Activated CD4-positive, alpha-beta T cell treated with anti-CD3 and anti-CD28 coated beads, Interleukin-2, Interleukin-6, amounts not matched to agents 100 ng/mL and 50 ng/mL, durations not matched to agents 16 hours and 8 hours (primary cell): ENCODE results near the gene SURF6.

ENCODE experiments used
- DNase-seq: peaks from one replicate; pipeline ENCODE4 v3.0.0-alpha.2; 2020

Gene SURF6

DNA sequence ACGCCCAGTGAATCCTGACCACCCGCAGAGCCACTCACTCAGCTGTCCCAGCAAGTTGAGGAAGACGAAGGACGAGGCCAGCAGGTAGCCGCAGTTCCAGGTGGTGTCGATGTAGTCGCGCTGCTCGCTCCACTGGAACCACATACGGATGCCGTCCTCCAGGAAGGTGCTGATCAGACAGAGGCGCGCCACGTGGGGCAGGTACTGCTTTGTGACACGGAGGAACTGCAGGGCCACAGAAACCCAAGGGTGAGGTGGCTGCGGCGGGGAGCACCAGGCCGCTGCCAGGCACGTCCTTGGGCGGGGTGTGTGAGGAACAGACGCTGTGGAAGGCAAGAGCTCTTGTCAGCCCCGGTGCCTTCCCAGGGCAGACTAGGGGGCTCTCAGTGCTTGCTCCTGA is 31.2 kb upstream of the SURF6 start:
- DNase-seq = no peak

DNA sequence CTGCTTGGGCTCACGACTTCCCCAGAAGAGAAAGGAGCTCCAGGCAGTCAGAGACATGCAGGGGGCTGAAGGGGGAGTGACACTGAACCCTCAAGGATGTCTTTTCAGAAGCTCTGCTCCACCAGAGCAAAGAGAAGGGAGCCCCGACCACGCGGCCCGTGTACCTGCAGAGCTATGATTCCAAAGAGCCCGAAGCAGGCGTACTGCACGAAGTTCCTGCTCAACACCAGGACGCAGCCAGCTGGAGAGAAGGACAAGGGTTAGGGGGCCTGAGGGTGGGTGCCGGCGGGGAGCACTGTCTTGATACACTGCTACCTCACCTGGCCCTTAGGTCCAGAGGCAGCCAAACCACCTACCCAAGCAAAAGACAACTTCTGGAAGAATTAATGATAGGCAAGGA is 30.4 kb upstream of the SURF6 start:
- no peak for DNase-seq

DNA sequence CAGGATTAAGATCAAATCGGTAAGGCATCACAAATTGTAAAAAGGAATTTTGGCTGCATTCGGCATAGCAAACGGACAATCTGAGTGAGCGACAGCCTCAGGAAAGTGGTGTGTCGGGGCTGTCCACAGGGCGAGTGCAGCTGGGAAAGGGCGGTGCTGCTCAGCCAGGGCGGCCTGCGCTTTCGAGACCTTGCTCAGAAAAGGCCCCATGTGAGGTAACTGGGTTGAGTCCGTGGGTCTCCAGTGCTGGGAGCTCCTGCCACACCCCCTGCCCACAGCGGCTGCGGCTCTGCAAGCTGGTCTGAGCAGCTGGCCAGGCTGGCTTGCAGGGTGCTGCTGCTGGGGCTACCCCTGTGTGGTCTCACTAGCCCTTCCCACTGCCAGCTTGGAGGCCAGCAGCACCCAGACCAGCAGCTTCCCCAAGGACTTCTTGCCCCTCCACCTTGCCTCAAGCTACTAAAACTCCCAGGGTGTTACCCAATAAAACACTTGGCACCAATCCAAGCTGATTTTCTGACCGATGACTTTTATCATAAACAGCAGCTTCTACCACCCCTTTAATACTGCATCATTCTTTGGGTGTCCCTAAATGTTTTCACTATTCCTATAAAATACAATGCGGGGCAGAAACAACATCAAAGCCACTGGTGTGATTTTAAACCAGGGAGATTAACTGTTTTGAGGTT is 26.5 kb upstream of the SURF6 start:
- DNase-seq = no peak

DNA sequence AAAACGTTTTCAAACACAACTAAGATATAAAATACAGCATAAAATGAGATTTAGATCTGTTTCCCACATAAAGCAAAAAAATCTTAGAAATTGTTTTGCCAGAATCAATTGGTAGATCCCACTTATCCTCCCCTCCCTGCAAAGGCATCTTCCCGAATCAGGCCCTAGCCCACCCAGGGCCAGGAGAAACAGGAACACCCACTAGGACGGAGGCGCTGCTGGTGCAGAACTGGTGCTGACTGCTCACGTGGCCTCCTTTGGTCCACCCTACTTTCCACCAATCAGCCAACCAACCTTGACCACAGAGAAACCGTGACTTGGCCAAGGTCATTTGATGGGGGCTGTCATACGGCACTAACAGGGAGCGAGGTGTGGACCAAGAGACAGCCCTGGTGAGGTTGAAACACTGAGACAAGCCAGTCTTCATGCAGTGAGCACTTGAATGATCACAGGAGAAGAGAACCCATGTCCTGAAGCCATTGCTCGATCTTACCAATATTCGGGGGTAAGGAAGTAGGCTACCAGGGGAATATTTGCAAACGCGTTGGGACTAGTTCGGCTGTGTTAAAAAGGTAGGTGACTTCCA is 25.6 kb upstream of the SURF6 start:
- DNase-seq = no peak

DNA sequence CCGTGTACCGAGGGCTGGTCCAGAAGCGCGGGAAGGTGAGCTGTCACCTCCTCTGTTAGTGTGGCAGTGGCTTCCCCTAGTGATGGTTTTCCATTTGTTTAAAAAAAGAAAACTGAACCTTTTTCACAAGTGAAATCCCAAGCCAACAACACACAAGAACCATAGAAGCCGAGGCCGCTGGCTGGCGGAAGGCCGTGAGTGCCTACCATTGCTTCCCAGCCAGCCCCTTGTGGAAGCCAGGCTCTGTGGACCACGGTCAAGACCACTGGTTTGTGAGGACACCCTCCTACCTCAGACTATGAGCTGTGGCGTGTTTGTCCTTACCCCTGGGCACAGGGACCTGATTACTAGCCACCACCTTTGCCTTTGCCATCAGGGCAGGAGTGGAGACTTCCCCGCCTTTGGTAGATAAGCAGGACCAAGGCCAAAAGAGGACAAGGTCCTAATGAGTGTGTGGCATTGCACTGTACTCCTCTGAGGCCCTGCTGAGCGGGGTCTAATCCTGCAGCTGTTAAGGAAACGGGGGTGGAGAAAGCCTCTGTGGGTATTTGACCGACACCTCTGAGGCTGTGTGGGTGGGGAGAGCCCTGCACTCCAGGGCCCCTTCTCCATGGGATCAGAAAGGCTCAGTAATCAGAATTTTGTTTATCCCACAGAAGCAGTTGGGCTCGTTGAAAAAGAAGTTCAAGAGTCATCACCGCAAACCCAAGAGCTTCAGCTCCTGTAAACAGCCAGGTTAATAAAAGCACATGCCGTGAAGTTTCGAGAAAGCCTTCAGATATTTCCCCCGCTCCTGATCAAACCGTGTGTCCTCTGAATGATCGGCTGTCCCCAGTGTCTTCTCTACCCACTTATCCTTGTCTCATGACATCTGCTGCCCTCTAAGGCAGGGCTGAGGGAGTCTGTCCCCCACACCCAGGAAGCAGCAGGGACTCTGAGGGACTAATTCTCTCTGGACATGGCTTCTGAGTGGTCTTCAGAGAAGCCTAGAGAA is 24.7 kb upstream of the SURF6 start:
- DNase-seq = no peak

DNA sequence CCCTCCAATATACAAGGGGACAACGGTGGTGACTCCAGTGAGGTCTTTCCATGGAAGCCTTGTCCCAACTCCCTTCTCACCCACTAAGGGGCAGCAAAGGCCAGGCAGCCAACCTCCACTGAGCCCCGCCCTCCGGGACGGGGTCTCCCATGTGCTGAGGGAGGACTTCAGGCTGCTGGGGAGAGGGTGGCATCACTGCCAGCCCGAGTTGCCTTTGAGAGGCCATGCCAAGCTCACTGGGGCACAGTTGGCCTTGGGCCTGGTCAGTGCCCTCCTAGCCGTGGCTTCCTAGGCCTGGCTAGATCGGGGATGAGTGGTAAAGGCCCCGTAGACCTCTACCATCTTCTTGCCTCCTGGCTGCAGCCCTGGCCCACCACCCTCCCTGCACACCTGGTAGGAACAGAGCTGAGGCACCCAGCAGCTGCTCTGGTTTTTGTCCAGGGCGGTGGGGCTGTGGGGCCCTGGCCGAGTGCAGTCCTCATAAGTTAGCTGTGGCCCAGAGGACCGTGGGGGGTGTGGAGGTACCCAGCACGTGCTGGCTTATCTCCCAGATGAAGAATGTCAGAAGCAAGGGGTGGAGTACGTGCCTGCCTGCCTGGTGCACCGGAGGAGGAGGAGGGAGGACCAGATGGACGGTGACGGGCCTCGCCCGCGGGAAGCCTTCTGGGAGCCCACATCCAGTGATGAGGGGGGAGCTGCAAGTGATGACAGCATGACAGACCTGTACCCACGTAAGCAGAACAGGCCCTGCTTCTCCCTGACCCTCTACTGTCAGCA is 23.6 kb upstream of the SURF6 start:
- no peak for DNase-seq

DNA sequence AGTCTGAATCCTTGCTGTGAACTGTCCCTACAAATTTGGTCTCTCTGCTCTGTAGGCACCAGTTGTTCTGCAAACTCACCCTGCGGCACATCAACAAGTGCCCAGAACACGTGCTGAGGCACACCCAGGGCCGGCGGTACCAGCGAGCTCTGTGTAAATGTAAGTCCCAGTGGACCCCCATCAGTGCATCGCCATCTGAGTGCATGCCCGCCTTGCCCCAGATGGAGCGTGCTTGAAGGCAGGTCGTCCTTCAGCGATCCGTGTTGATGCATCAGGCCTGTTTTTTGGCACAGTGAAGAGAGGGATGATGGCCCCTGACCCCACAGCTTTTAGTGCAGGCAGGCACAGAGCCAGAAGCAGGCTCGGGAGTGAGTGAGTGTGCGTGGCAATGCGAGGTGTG is 21.7 kb upstream of the SURF6 start:
- DNase-seq = no peak

DNA sequence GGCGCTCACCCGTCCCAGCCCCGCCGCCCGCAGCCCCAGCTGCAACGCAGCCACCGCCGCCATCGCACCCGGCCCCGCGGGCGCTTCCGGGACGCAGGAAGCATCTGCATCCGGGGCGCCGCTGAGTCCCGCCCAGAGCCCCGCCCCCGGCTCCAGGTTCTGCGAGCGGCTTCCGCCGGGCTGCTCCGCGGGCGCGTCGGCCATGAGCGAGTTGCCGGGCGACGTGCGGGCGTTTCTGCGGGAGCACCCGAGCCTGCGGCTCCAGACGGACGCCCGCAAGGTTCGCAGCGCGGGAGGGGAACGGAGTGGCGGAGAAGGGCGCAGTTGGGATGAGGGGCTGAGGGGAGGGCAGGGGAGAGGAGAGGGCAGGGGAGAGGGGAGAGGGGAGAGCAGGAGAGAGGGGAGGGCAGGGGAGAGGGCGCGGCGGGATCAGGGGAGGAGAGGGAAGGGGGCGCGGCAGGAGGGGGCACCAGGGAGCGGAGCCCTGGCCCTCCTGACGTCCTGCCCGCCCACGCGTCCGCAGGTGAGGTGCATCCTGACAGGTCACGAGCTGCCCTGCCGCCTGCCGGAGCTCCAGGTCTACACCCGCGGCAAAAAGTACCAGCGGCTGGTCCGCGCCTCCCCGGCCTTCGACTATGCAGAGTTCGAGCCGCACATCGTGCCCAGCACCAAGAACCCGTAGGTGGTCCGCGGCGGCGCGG is 20.6 kb upstream of the SURF6 start, which contains the start of the genes SURF1 and SURF2:
Gene SURF1 (minus strand): TSS at position 97 of the 701 bp plus-strand sequence. CDS start 34 bp downstream, at position 63.
Gene SURF2 (plus strand): TSS at position 160 of the 701 bp plus-strand sequence. CDS start 43 bp downstream, at position 203.
- peak; percentile 95 for DNase-seq

DNA sequence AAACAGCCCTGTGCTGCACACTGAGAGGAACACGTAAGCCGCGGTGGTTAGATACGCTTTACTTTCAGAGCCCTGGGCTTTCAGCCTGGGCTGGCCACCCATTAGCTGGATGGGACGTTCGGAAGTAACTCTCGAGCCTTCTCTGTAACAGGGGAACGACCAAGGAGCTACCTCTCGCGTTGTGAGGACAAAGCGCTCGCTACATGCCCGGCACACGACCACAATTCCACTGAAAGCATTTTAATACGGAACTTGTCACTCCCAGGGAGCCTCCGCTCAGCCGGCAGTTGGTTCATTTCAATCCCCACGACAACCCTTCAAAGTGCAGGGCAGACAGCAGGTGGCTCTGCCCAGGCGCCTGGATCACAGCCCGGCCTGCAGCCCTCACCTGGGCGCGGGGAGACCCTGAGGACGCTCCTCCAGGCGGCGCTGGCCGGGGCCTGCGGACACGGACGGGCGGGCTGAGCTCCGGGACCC is 19.9 kb upstream of the SURF6 start:
- no peak for DNase-seq

DNA sequence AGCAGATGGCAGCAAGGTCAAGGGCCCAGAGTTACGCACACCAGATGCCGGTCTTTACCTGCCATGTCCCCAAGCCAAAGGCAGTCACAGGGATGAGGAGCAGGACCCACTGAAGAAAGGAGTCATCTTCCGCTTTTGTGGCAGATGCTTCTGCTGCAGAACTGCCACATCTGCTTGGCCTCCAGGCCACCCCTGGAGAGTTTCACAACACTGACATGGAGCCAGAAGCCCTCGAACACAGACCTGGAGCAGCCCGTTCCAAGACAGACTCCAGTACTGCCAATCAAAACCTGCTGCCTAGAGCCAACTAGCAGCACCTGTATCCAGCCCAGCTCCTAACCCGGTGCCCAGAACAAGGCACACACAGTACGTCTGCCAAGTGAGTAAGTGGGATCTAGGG is 18.8 kb upstream of the SURF6 start:
- DNase-seq = no peak

DNA sequence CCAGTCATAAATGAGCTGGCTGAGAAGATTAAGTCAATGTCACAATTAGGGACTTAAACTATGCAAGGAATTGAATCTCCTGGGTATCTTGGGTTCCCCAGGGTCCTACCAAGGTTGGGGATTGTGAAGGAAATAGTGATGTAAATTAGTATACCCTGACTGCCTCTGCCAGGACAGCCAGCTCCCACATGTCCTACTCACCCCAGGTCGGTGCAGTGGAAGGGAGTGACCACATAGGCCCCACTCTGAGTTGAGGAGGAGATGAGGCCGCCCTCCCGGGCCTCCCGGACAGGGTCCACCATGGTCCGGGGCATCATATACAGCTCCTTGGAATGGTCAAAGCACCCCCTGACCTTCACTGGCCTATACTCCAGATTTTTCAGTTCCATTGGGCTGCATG is 17.6 kb upstream of the SURF6 start:
- DNase-seq = no peak

DNA sequence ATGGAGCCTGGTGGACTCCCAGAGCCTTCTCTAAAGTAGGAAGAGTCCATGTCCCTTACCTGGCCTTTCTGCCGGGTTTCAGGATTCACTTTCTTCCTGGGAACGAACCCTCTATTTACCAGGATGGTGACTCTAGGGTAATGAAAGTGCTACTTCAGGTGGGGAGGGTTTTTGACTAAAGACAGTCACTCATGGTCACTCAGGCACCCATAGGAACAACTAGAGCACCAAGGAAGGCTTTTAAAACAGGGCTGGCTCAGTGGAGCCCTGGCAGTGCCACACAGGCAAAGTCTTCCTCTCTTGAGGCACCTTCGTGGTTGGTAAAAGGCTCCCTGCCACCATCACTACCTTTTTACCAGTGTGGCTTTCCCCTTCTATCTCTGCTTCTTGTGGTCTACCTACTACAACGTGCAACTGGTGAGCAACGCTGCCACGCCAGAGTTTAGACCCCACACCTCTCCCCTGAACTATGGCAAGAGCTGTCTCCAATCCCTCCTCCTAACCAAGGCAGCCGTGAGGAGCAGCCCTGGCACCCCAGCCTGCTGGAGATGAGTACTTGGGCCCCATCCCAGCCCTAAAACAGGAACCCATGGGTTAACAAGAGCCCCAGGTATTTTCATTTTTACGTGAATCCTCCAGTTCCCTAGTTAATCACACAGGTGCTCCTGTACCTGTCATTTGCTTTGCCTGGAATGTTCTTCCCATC is 16.8 kb upstream of the SURF6 start:
- peak; percentile 38 for DNase-seq

DNA sequence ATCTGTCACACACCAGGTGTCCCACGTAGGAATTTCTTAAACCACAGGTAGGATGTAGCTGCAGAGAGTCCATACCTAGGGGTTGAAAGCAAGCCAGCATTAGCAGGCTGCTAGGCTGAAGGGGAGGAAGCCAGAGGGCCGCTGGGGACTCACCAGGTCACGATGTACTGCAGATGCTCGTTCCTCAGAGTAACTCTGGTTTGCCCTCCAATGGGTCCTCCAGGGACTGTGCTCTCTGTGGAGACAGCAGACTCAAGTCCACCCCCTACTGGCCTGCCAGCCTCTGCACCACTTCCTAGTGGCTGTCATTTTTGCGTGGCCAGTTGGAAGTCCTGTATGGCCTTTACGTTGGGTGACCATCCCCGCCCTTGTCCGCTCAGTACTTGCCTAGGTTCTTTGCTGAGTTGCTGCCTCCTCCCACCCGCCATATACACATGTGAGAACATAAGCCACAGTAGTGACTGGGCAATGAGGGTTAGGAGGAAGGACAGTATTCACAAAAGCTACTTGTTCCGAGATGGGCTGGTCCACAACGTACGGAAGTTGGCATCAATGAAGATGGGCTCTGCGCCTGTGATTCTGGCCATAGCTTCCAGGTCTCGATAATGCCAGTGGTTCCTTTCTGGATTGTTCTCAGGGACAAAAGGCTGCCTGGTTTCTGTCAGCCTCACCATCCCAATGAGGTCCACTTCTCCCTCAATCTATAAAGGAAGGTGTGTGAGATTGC is 16.1 kb upstream of the SURF6 start:
- peak; percentile 71 for DNase-seq

DNA sequence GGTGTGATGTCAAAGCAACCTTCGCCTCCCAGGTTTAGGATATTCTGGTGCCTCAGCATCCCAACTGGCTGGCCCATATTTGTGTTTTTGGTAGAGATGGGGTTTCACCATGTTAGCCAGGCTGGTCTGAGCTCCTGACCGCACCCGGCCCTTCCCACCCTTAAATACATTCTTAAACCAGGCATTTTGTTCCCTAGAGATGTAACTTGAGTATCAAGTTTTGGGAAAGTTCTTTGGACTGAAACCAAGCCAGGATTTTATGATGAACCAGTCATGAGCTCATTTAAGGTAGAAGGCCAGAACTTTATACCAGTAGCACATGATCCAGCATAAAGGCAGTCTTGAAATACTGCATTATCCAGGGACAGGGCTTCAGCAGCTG is 15.5 kb upstream of the SURF6 start:
- no peak for DNase-seq

DNA sequence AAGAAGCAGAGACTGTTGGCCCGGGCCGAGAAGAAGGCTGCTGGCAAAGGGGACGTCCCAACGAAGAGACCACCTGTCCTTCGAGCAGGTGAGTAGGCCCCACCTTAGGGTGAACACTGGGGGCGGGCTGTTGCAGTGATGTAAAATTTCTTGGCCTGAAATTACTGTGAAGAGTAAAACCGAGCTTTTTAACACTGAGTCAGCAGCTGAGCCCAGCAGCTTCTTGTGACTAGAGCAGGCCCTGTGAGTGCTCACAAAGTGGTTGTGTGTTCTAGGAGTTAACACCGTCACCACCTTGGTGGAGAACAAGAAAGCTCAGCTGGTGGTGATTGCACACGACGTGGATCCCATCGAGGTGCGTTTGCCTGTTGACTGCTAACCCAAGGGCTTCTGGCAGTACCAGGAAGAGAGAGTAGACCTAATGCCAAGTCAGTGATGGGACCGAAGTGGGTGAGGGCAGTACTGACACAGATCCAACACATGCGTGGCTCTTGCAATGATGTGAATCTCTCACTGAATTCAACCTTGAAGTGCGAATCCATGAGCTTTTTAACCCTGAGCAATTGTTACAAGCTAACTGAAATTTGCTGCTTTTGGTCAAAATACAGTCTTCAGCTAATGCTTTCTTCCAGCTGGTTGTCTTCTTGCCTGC is 14.1 kb upstream of the SURF6 start:
- DNase-seq = peak; percentile 49

DNA sequence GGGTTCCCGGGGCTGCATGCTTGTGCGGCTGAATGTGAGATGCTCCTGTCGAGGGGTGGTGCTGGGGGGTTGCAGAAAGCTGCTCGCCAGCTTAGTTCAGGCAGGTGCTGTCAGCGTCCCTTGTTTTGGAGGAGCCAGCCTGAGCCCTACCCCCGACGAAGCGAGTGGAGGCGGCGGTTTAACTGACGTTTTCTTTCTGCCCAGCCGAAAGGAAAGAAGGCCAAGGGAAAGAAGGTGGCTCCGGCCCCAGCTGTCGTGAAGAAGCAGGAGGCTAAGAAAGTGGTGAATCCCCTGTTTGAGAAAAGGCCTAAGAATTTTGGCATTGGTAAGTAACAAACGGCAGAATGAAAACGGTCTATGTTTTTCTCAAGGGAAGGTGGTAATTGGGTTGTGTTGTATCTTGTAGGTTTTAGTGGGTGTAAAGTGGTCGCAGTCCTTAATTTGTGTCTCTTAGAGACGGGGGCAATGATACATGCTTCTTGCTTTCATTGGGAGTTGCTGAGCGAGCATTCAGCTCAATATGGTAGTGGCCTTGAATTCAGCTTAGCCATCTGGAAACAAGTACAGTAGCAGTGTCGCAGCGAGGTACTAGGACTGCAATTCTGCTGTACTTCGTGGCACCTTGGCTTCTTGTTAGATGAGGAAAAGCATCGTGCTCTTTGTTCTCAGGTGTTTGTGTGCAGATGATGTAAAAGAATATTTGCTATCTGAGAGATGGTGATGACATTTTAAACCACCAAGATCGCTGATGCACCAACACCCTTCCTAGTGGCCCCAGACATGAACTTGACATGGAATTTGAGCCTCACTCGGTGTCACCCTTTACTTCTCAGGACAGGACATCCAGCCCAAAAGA is 13.0 kb upstream of the SURF6 start:
- DNase-seq = no peak

DNA sequence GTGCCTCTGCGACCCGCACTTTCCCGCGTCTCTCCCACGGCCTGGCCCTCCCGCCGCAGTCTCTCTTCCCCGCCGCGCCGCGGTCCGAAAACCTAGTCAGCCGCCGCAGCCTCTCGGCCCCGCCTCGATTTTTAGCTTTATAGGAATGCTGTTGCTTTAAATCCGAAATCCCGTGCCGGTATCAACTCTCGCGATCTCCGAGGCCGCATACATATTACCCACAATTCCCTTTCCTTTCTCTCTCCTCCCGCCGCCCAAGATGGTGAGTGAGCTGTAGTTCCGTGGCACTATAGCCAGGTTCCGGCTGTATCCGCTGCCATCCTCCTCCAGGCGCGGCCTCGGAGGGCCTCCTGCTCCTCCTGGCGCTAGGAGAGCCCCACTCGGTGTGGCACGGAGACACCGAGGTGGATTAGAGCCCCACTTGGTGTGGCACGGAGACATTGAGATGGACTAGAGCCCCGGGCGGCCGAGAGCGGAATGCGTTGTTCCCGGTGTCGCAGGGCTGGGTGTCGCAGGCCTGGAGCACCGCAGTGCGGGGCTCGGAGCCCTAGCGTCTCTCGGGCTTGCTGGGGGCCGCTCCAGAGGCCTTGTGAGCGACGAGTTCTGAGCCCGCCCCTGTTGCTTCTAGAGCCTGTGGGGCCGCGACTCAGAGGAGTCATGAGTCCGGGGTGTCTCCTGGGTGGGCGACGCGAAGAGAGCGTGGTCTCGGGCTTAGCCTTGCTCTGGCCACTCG is 12.2 kb upstream of the SURF6 start, which contains the start of the genes MED22 and RPL7A:
Gene MED22 (minus strand): TSS at position 147 of the 733 bp plus-strand sequence. CDS start 1,469 bp downstream, outside the sequence.
Gene RPL7A (plus strand): TSS at position 234 of the 733 bp plus-strand sequence. CDS start 26 bp downstream, at position 260.
- DNase-seq = peak; percentile 95

DNA sequence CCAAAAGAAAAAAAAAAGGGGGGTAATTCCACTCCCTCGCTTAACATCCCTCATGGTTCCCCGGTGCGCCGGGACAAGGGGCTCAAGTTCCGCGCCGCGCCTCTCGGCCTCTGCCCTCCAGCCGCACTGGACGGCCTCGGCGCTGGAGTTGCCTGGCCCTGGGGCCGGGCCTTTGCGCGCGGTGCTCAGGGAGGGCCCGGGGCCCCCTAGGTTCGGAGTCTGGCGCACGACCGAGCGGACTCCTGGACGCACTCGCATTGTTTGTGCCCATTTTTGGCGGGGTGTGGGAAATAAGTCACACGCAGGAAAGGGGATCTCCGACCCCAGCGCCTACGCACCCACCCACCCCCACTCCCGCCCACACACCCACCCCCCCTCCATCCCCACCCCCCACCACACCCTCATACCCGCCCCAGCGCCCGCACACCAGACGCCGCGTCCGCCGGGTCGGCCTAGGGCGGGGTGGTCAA is 11.6 kb upstream of the SURF6 start:
- DNase-seq = peak; percentile 59
